GM06990 (cell line): Measurements from ENCODE around the gene CHCHD10.

ENCODE experiments used
- DNase-seq: peaks from one replicate; pipeline ENCODE4 v3.0.0-alpha.2; 2011; ENCODE audit not compliant: insufficient read length; ENCODE audit errors: extremely low read depth
- H3K27me3 ChIP-seq: replicated peaks from 2 replicates; pipeline ENCODE4 v1.6.0; 2011; ENCODE audit warnings: low read length; ENCODE audit not compliant: control insufficient read depth, insufficient read depth
- H3K36me3 ChIP-seq: 2 replicates; pipeline ENCODE4 v1.5.1; 2011; ENCODE audit warnings: low read length; ENCODE audit not compliant: control insufficient read depth, insufficient read depth
- H3K4me3 ChIP-seq: replicated peaks from 2 replicates; pipeline ENCODE4 v1.5.1; 2011; ENCODE audit warnings: low read depth, mild to moderate bottlenecking, control low read depth, low read length
- CTCF ChIP-seq: IDR thresholded peaks from 2 replicates; pipeline ENCODE4 v1.5.1; 2011; ENCODE audit warnings: low read length, control low read depth, mild to moderate bottlenecking, inconsistent platforms; ENCODE audit not compliant: insufficient read depth, poor library complexity, severe bottlenecking

The CHCHD10 gene

GRCh38 chr22:23756891-23757290 lies 10.9 kb downstream of the CHCHD10 start:
- DNase-seq = no peak
- no peaks in the 10 kb centered on the region for H3K27me3 ChIP-seq

GRCh38 chr22:23755711-23756110 lies 12.1 kb downstream of the CHCHD10 start:
- H3K4me3 ChIP-seq = no peak overlapping the region
- no peak for TF ChIP-seq CTCF

More at GRCh38 chr22:23756891-23757290, 10.9 kb downstream of the CHCHD10 start:
- Histone ChIP-seq H3K36me3 (no peaks in the 10 kb centered on the region), H3K4me3 (no peak overlapping the region)
- TF ChIP-seq CTCF = no peak

GRCh38 chr22:23754980-23755636 lies 12.7 kb downstream of the CHCHD10 start:
- H3K27me3 ChIP-seq = no peaks in the 10 kb centered on the region
- H3K36me3 ChIP-seq = no peaks in the 10 kb centered on the region
- TF ChIP-seq CTCF = no peak
- no peak for DNase-seq
- no peak overlapping the region for H3K4me3 ChIP-seq

More at GRCh38 chr22:23755711-23756110, 12.1 kb downstream of the CHCHD10 start:
- DNase-seq = no peak
- Histone ChIP-seq H3K36me3 (no peaks in the 10 kb centered on the region), H3K27me3 (no peaks in the 10 kb centered on the region)

GRCh38 chr22:23754220-23754919 lies 13.4 kb downstream of the CHCHD10 start, which contains the start of gene VPREB3:
TSS of gene VPREB3 (minus strand) at chr22:23754425. CDS start at chr22:23754363, 62 bp downstream.
- H3K4me3 ChIP-seq = peak within 1 kb of the TSS; percentile 43
- DNase-seq = peak; percentile 65

GRCh38 chr22:23753385-23753784 lies 14.4 kb downstream of the CHCHD10 start:
- TF ChIP-seq CTCF = no peak
- no peaks in the 10 kb centered on the region for H3K36me3 ChIP-seq
- DNase-seq = no peak
- no peaks in the 10 kb centered on the region for H3K27me3 ChIP-seq
- peak overlapping the region; percentile 8 for H3K4me3 ChIP-seq

More at GRCh38 chr22:23754220-23754919, 13.4 kb downstream of the CHCHD10 start, which contains the start of gene VPREB3:
- no peak for TF ChIP-seq CTCF
- no peaks in the 10 kb centered on the region for H3K36me3 ChIP-seq
- no peaks in the 10 kb centered on the region for H3K27me3 ChIP-seq
